ENCODE results near the gene UAP1L1. TPM values are rescaled to one million over a fixed set of nuclear protein-coding genes. Genes with fewer than 3 reads are reported as not detected.
A peak's percentile ranks its signal among the peaks of the same experiment; 100 is the strongest.

Gene UAP1L1
- total and polyA plus RNA-seq, 9 of the 15 experiments (the other 6 are each of a cell fraction or from before 2014, with no cell fraction given), result 0.20 to 8.6 (median 3.7) TPM

DNA sequence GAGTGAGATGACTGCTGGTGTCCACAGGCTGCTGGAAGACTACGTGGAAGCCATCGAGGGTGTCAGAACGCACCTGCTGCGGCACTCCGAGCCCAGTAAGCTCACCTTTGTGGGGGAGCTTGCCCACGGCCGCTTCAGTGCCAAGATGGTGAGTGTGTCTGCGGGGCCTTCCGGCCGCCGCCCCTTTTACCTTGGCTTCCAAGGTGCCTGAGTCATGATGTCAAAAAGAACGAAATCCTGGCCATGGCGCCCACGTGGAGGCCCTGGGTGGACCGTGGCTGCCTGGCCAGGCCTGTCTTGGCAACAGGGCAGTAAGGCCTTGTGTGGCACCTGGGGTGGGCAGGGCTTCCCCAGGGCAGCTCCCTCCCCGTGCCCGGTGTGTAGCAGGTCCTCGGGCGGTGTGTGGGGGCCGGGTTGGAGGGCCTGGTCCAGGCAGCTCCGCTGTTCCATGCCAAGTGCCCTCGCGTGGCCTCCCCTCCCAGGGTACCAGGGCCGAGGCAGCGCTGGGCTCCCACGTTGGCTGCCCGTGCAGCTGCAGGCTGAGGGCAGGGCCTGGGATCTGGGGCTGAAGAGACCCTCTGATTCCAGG, 29.4 kb downstream of the UAP1L1 start (continued):
- no peak for TF ChIP-seq RREB1 (CRISPR knock-in tag; IDR thresholded peaks at IDR 0.05)
- TF ChIP-seq ETV5 (CRISPR knock-in tag; IDR thresholded peaks at IDR 0.05; ENCODE audit: low read depth), result no peak
- TF ChIP-seq ZNF780A (CRISPR knock-in tag; IDR thresholded peaks at IDR 0.05), result no peak
- no peak for TF ChIP-seq ZNF217 (CRISPR knock-in tag; IDR thresholded peaks at IDR 0.05)
- no peak for TF ChIP-seq ZNF384 (IDR thresholded peaks at IDR 0.05; ENCODE audit: low read depth, low read length)
- TF ChIP-seq CBX8 (IDR thresholded peaks at IDR 0.05; ENCODE audit: borderline replicate concordance, extremely low read depth, low read depth, low read length, poor library complexity, severe bottlenecking), result no peak
- no peak for TF ChIP-seq XRCC4 (IDR thresholded peaks at IDR 0.05; ENCODE audit: extremely low read depth, insufficient read depth, insufficient read length)
- no peak for TF ChIP-seq MNT (conservative IDR thresholded peaks at IDR 0.05)
- TF ChIP-seq, protein P1, sequence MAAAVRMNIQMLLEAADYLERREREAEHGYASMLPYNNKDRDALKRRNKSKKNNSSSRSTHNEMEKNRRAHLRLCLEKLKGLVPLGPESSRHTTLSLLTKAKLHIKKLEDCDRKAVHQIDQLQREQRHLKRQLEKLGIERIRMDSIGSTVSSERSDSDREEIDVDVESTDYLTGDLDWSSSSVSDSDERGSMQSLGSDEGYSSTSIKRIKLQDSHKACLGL (CRISPR knock-in tag; IDR thresholded peaks at IDR 0.05; ENCODE audit: borderline replicate concordance, poor library complexity, severe bottlenecking), result no peak
- no peak for TF ChIP-seq RFX5 (IDR thresholded peaks at IDR 0.05; ENCODE audit: low read depth, low read length)
- no peak for TF ChIP-seq ZBTB17 (CRISPR knock-in tag; IDR thresholded peaks at IDR 0.05)
- TF ChIP-seq NR3C1 (CRISPR knock-in tag; IDR thresholded peaks at IDR 0.05), result no peak
- TF ChIP-seq RBFOX2 (IDR thresholded peaks at IDR 0.05; ENCODE audit: low read depth, low read length), result peak; percentile 32; the same call in 1 of the 2 replicates
- no peak for TF ChIP-seq ZNF263 (CRISPR knock-in tag; IDR thresholded peaks at IDR 0.05; ENCODE audit: borderline replicate concordance)
- peak; percentile 42; the same call in 1 of the 2 replicates for TF ChIP-seq HNRNPL (IDR thresholded peaks at IDR 0.05; ENCODE audit: low read depth, low read length)
- no peak for TF ChIP-seq SMAD2 (IDR thresholded peaks at IDR 0.05; ENCODE audit: low read depth, low read length)
- TF ChIP-seq ILK (tag; IDR thresholded peaks at IDR 0.05; ENCODE audit: borderline replicate concordance, low read depth), result no peak
- TF ChIP-seq HOMEZ (CRISPR knock-in tag; IDR thresholded peaks at IDR 0.05), result no peak

All from K562 (cell line).